Mucosa of gallbladder (tissue), 1 donor: ENCODE measurements around the gene DCAF8. TPM values are rescaled to one million over a fixed set of nuclear protein-coding genes. Genes with fewer than 3 reads are reported as not detected.
"Not testable (repeated sequence)": the region's sequence is repeated elsewhere in the genome, so short reads cannot be mapped to it uniquely, and the experiment has no call there.

Experiments
- DNase-seq: peaks from one replicate; pipeline ENCODE4 v3.0.0-alpha.2; 2020; ENCODE audit warnings: low spot score
- total RNA-seq: library from RNA; stranded (reverse); gene quantifications from one replicate; pipeline ENCODE4 v1.2.1, GENCODE V29; 2021
- donor health status: DM: no; HTN: no; CAD: no.

DCAF8 gene
- total RNA-seq = 147 TPM

GRCh38 chr1:160261893-160262794, at the start of gene DCAF8:
TSS of gene DCAF8 (minus strand) at chr1:160262549. CDS start at chr1:160244008, 18,541 bp downstream.
- DNase-seq = peak; percentile 99

GRCh38 chr1:160309571-160309970, 47.2 kb upstream of the DCAF8 start:
- DNase-seq = no peak

- DNase-seq = no peak
These were observed 46.8 kb upstream of the DCAF8 start for GRCh38 chr1:160309185-160309557.

GRCh38 chr1:160308451-160309184, 46.3 kb upstream of the DCAF8 start:
- no peak for DNase-seq

GRCh38 chr1:160307118-160307791, 44.9 kb upstream of the DCAF8 start:
- no peak for DNase-seq

- no peak for DNase-seq
These were observed 37.8 kb upstream of the DCAF8 start for GRCh38 chr1:160300173-160300572.

- DNase-seq = no peak
These were observed 33.7 kb upstream of the DCAF8 start for GRCh38 chr1:160296036-160296435.

- DNase-seq = no peak
These were observed 30.9 kb upstream of the DCAF8 start for GRCh38 chr1:160293020-160293968.

- DNase-seq = peak; percentile 76
These were observed 29.2 kb upstream of the DCAF8 start for GRCh38 chr1:160291248-160292220.

GRCh38 chr1:160287769-160288168, 25.4 kb upstream of the DCAF8 start:
- DNase-seq = not testable (repeated sequence)

- DNase-seq = no peak
These were observed 23.2 kb upstream of the DCAF8 start for GRCh38 chr1:160285506-160285905.

- DNase-seq = peak; percentile 94
These were observed 22.5 kb upstream of the DCAF8 start, which contains the start of gene PEX19 for GRCh38 chr1:160284782-160285344. TSS of gene PEX19 (minus strand) at chr1:160285133. CDS start at chr1:160285124, 9 bp downstream.

GRCh38 chr1:160284220-160284781, 22.0 kb upstream of the DCAF8 start:
- DNase-seq = no peak

GRCh38 chr1:160282807-160283206, 20.5 kb upstream of the DCAF8 start:
- no peak for DNase-seq

- no peak for DNase-seq
These were observed 15.6 kb upstream of the DCAF8 start for GRCh38 chr1:160277987-160278386.

- no peak for DNase-seq
These were observed 15.0 kb upstream of the DCAF8 start for GRCh38 chr1:160277330-160277729.

GRCh38 chr1:160271025-160271424, 8.7 kb upstream of the DCAF8 start:
- DNase-seq = no peak

- no peak for DNase-seq
These were observed 5.1 kb upstream of the DCAF8 start for GRCh38 chr1:160267284-160267991.
